IPS-15b (cell line): Measurements from ENCODE around the gene CLASRP.
A peak's percentile ranks its signal among the peaks of the same experiment; 100 is the strongest.

Experiments
- H3K27me3 ChIP-seq: one replicate; pipeline ENCODE4 v1.6.1; 2013; ENCODE audit warnings: low read length; ENCODE audit not compliant: control insufficient read depth, insufficient read depth
- H3K36me3 ChIP-seq: one replicate; pipeline ENCODE4 v1.6.1; 2013; ENCODE audit warnings: low read length; ENCODE audit not compliant: control insufficient read depth, insufficient read depth
- H3K4me1 ChIP-seq: one replicate; pipeline ENCODE4 v1.6.1; 2013; ENCODE audit warnings: mild to moderate bottlenecking, low read length; ENCODE audit not compliant: control insufficient read depth, insufficient read depth
- H3K4me3 ChIP-seq: one replicate; pipeline ENCODE4 v1.5.1; 2013; ENCODE audit warnings: low read depth, low read length
- H3K9ac ChIP-seq: one replicate; pipeline ENCODE4 v1.6.1; 2013; ENCODE audit warnings: low read depth, mild to moderate bottlenecking, low read length
- H3K9me3 ChIP-seq: one replicate; pipeline ENCODE4 v1.6.1; 2013; ENCODE audit warnings: mild to moderate bottlenecking, low read length; ENCODE audit not compliant: control insufficient read depth, insufficient read depth

The CLASRP gene

DNA sequence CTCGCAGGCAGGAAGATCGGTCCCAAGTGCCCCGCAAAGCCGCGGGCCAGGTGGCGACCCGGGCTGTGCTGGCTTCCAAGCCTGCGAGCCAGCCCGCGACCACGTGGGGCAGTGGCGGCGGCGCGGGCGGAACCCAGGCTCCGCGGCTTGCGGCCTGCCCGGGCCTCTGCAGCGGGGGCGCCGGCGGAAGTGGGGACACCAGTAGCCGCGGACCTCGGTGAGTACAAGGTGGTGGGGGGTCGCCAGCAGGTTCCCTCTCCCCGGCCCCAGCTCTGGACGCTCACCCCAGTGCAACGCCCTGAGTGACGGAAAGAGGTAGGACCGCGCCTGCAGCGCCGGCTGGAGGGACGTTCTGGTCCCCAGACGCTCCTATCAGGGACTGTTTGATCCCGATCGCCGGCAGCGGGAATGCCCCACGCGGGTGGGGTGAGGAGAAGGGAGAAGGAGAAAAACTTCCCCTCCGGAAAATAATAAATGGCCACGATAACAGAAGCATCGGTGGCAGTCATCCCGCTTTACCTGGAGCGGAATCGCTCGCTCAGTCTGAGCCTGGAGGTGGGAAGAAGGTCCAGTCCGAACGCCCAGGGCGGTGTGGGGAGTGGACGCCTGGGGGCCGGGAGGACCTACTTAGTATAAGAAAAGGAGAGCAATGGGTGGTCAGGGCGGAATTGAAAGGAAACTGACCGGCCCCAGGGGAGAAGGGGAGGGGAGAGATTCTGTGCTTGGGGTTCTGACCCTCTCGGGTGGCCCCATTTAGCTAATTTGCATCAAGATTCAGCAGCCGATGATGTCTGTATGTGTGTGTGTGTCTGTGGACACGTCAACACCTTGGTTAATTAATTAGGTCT is 40.4 kb downstream of the CLASRP start, which contains the start of gene GEMIN7:
GEMIN7 (plus strand) TSS at position 198 of the 848 bp plus-strand sequence. CDS start 10,855 bp downstream, outside the sequence.
- no peaks in the 10 kb centered on the region for H3K9me3 ChIP-seq
- peak within 1 kb of the TSS; percentile 96 for H3K4me3 ChIP-seq
- H3K9ac ChIP-seq, result peak within 1 kb of the TSS; percentile 96
- peaks cover 24% of the 10 kb centered on the region for H3K4me1 ChIP-seq
- H3K36me3 ChIP-seq, result peaks cover 10% of the 10 kb centered on the region
- H3K27me3 ChIP-seq, result no peaks in the 10 kb centered on the region

DNA sequence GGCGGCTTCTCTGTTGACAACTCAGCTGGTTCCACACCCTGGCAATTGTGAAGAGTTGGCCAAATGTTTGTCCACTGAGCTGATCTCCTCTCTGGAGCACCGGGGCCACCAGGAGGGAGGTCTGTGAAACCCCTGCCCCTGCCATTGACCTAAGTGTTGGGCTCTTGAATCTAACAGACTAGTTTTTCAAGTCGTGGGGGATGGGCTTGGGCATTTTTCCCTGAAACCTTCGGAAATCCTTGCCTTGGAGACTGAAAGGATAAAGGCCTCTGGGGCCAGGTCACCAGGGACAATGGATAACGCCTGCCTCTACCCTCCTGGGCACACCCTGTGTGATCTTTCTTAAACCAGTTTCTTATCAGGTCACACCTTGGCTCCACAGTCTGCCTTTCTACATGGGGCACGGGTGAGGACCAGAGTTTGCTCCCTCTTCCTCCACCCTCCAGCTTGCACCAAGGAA is 41.1 kb downstream of the CLASRP start:
- Histone ChIP-seq H3K27me3 (no peaks in the 10 kb centered on the region), H3K4me1 (peaks cover 21% of the 10 kb centered on the region), H3K4me3 (peak overlapping the region; percentile 96), H3K36me3 (peaks cover 11% of the 10 kb centered on the region), H3K9me3 (no peaks in the 10 kb centered on the region), H3K9ac (peak overlapping the region; percentile 96)

DNA sequence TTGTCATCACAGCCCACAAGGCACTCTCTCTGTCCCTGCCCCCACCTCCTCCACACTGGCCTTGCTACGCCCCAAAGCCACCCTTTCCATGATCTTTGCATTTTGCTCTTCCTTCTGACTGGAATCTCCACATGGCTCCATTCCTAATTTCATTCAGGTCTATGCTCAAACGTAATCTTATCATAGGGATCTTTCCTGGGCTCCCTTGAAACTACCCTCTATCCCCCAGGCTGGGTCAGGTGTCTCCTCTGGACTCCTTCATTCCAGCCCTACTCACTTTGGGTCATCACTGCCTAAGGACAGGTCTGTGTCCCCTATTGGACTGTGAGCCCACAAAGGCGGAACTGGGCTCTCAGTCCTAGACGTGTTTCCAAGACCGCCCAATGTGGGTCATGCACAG is 43.3 kb downstream of the CLASRP start:
- Histone ChIP-seq H3K9me3 (no peaks in the 10 kb centered on the region), H3K4me3 (no peak overlapping the region), H3K9ac (no peak overlapping the region), H3K27me3 (no peaks in the 10 kb centered on the region), H3K4me1 (peaks cover 14% of the 10 kb centered on the region), H3K36me3 (peaks cover 17% of the 10 kb centered on the region)

DNA sequence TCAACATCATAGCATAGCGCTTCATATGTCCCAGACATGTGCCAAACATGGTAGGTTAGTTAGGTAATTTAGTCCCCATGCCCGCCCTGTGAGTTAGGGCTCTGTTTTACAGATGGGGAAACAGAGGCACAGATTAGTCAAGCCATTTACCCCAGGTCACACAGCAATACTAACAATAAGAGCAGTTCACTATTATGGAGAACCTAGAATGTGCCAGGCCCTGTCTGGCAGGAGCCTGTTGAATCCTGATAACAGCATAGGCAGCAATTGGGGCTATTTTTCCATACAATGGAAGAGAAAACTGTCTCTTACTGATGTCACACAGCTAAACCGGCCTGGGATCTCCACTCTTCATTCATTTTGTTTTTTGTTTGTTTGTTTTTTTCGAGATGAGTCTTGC is 47.6 kb downstream of the CLASRP start:
- Histone ChIP-seq H3K27me3 (no peaks in the 10 kb centered on the region), H3K9ac (no peak overlapping the region), H3K9me3 (no peaks in the 10 kb centered on the region), H3K4me1 (no peaks in the 10 kb centered on the region), H3K4me3 (no peak overlapping the region), H3K36me3 (peaks cover 19% of the 10 kb centered on the region)

DNA sequence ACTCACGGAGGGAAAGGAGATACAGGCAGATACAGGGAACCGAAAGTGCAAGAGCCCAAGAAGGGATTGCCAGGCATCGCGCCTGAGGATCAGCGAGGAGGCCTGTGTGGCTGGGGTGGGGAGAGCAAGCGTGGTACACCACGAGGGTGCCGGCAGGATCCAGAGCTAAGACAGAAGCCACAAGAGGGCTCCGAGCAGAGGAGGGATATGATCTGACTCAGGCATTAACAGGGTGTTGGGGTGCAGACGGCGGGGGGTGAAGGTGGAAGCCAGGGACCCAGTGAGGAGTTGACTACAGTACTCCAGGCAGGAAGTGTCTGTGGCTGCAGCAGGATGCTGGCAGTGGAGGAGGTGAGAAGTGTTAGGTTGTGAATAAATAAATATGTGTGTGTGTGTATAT is 48.7 kb downstream of the CLASRP start:
- H3K9ac ChIP-seq, result no peak overlapping the region
- H3K36me3 ChIP-seq, result peaks cover 9% of the 10 kb centered on the region
- no peak overlapping the region for H3K4me3 ChIP-seq

DNA sequence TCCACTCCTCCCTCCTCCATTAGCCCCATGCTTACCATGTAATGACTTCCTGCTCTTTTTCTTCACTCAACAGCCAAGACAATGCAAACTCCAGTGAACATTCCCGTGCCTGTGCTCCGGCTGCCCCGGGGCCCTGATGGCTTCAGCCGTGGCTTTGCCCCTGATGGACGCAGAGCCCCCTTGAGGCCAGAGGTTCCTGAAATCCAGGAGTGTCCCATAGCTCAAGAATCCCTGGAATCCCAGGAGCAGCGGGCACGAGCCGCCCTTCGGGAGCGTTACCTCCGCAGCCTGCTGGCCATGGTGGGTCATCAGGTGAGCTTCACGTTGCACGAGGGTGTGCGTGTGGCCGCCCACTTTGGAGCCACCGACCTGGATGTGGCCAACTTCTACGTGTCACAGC is 51.2 kb downstream of the CLASRP start:
- Histone ChIP-seq H3K27me3 (no peaks in the 10 kb centered on the region), H3K4me1 (peaks cover 5% of the 10 kb centered on the region), H3K9me3 (no peaks in the 10 kb centered on the region), H3K9ac (no peak overlapping the region), H3K4me3 (no peak overlapping the region), H3K36me3 (peaks cover 8% of the 10 kb centered on the region)

More for the DNA sequence above, 48.7 kb downstream of the CLASRP start:
- no peaks in the 10 kb centered on the region for H3K4me1 ChIP-seq
- no peaks in the 10 kb centered on the region for H3K27me3 ChIP-seq
- H3K9me3 ChIP-seq, result no peaks in the 10 kb centered on the region

DNA sequence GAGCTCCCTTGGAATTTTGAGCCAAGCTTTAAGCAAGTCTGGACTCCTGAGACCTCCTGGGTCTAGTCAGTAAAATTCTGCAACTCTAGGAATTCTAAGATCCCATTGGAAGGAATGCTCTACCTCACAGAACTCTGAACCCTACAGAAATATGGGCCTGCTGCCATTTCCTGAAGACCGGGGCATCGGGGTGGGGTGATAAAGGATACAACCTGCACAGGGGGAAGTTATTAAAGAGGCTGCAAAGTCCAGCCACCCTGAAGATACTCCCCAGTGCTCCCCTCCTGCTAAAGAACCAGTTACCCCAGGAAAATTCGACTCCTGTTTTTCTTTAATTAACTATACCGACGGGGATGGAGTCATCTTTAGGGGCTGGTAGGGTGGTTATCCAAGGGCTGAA is 51.8 kb downstream of the CLASRP start:
- Histone ChIP-seq H3K4me1 (peaks cover 5% of the 10 kb centered on the region), H3K27me3 (no peaks in the 10 kb centered on the region), H3K9me3 (no peaks in the 10 kb centered on the region), H3K9ac (no peak overlapping the region), H3K36me3 (peaks cover 3% of the 10 kb centered on the region), H3K4me3 (peak overlapping the region; percentile 89)

DNA sequence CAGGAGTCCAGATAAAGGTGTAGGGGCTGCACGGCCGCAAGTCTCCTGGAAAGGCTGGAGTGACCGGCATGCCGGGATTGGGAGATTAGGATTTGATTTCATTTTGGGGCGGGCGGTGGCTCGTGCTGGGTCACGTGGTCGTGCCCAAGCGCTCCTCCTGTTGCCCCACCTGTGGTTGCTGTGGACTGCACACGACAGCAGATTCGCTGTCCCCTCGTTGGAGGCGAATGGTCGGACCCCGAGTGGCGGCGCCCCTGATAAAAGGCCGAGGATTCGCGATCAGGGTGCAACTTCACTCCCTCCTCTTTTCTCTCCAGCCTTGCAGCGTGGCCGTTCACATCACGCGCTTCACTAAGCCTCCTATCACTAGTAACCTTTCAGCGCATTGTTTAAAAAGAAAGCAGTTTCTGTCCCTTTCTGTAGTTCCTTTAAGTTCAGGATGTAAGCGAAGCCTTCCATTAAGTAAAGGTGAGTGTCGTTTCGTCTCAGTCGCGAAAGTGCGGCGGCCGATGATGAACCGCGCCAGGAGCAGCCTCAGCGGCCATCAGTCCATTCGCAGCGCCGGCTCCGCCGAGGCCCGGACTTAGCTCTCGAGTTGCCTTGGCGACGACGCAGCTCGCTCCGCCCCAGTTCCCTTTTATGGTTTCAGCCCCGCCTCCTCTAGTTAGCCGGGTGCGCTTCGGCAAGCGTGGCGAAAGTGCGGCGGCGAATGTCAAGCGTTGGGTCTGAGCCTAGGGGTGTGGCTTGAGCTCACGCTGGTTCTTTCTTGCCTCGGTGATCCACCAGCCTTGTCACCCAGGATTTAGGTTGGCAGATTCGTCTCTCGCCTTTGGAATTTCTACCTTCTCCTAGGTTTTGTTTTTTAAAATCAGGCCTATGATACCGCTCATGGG is 52.4 kb downstream of the CLASRP start:
- Histone ChIP-seq H3K4me3 (peak overlapping the region; percentile 89), H3K36me3 (peaks cover 7% of the 10 kb centered on the region), H3K4me1 (peaks cover 5% of the 10 kb centered on the region), H3K9ac (peak overlapping the region; percentile 91), H3K27me3 (no peaks in the 10 kb centered on the region), H3K9me3 (no peaks in the 10 kb centered on the region)

DNA sequence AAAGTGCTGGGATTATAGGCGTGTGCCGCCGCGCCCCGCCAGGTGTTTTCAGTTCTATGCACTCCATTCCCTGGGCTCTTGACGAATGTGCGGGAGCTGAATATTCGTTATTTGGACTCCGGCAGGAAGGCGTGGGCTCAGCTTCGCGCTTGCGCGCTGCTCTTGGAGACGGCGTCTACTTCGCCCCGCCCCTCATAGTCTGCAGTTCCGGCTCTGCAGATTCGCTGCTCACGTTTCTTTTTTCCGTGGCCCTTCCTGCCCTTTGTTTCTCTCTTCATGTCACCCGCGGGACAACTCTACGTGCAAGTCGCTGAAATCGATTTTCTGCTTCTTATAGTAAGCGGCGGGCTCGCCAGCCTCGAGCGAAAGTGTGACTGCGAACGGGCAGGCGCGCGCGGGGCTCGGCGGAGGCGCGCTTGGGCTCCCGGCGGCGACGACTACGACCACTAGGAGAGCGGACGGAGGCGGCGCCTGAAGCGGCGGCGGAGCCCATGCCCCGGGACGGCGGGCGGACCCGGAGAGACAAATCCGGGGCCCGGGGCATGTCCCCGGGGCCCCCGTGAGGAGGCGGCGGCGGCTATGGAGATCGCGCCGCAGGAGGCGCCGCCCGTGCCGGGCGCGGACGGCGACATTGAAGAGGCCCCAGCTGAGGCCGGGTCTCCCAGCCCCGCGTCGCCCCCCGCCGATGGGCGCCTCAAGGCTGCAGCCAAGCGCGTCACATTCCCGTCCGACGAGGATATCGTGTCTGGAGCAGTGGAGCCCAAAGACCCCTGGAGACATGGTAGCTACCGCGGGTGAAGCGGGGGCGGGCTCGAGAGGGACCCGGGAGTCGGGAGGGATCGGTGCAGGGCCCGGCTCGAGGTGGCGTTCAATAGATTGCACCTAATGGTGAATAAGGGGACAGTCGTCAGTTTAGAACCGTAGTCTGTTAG is 54.2 kb downstream of the CLASRP start, which contains the start of gene PPP1R37:
PPP1R37 (plus strand) TSS at position 433 of the 932 bp plus-strand sequence; CDS start at position 580, 147 bp downstream.
- Histone ChIP-seq H3K36me3 (peaks cover 7% of the 10 kb centered on the region), H3K4me1 (peaks cover 9% of the 10 kb centered on the region), H3K9ac (peak within 1 kb of the TSS; percentile 91)

DNA sequence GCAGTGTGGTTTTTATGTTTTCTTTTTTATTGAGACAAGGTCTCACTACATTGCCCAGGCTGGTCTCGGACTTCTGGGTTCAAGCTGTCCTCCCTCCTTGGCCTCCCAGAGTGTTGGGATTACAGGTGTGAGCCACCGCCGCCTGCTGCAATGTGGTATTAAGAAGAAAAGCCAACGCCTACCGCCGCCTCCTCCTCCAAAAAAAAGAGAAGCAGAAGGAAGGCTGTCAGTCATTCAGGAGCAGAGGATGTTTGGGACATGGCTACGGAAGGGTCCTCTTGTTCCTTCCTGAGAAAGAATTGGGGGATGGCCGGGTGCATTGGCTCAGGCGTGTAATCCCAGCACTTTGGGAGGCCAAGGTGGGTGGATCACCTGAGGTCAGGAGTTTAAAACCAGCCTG is 55.3 kb downstream of the CLASRP start:
- H3K4me3 ChIP-seq, result peak overlapping the region; percentile 89
- H3K4me1 ChIP-seq, result peaks cover 19% of the 10 kb centered on the region
- H3K9ac ChIP-seq, result peak overlapping the region; percentile 91
- no peaks in the 10 kb centered on the region for H3K9me3 ChIP-seq
- no peaks in the 10 kb centered on the region for H3K27me3 ChIP-seq
- H3K36me3 ChIP-seq, result peaks cover 5% of the 10 kb centered on the region

More for the DNA sequence above, 54.2 kb downstream of the CLASRP start, which contains the start of gene PPP1R37:
- Histone ChIP-seq H3K9me3 (no peaks in the 10 kb centered on the region), H3K4me3 (peak within 1 kb of the TSS; percentile 89), H3K27me3 (no peaks in the 10 kb centered on the region)

DNA sequence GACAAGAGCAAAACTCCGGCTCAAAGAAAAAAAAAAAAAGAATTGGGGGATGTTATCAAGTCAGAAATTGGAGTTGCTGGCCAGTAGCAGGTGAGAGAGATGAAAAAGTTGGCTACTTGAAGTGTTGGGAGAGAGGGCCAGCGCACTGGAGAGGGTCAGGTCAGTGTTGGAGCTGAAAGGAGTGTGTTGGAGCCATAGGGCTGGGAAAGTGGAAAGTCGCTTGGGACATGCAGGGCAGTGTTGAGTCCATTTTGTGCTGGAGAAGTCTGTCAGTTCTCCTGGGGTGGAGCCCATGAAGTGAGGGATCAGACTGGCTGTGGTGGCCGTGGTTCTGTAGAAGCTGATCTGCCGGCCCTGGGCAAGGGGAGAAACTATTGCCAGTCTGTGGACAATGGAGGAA is 55.9 kb downstream of the CLASRP start:
- Histone ChIP-seq H3K4me3 (no peak overlapping the region), H3K9ac (no peak overlapping the region)

More for the DNA sequence above, 55.9 kb downstream of the CLASRP start:
- Histone ChIP-seq H3K4me1 (peaks cover 23% of the 10 kb centered on the region), H3K27me3 (no peaks in the 10 kb centered on the region), H3K36me3 (peaks cover 5% of the 10 kb centered on the region), H3K9me3 (no peaks in the 10 kb centered on the region)
